GM21423 (cell line): ENCODE results near the gene PNMA8B.

ENCODE experiments used
- ATAC-seq: cut with Tn5 transposase; IDR thresholded peaks from one replicate; pipeline ENCODE4 v1.9.1; 2021; ENCODE audit warnings: mild to moderate bottlenecking, moderate library complexity; ENCODE audit not compliant: unreplicated experiment

PNMA8B gene

DNA sequence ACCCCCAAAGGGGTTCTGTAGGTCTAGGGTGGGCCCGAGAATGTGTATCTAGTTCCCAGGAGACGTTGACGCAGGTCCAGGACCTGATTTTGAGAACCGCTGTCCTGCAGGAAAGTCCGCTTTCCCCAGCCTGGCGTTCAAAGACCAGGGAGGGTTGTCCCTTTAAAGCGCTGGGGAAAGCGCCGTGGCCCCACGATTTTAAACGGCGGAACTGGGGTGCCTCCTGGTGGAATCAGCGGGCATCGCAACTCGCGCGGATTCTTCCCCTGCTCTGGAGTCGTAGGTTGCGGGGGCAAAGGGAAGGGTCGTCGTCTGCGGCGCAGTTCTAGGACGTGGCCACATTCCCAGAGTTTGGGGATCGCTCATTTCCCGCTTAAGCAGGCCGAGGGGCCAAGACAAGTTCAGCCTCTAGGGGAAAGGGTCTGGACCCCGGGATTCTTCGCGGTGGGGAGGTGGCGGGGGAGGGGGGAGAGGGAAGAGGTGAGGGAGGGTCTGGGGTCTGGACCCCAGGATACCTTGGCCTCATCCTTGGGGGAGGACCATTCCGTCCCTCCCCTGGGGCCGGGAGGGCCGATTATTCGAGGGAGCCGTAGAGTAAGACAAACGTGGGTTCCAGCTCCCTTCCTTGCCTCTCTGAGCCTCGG lies 7.7 kb downstream of the PNMA8B start:
- no peak for ATAC-seq

DNA sequence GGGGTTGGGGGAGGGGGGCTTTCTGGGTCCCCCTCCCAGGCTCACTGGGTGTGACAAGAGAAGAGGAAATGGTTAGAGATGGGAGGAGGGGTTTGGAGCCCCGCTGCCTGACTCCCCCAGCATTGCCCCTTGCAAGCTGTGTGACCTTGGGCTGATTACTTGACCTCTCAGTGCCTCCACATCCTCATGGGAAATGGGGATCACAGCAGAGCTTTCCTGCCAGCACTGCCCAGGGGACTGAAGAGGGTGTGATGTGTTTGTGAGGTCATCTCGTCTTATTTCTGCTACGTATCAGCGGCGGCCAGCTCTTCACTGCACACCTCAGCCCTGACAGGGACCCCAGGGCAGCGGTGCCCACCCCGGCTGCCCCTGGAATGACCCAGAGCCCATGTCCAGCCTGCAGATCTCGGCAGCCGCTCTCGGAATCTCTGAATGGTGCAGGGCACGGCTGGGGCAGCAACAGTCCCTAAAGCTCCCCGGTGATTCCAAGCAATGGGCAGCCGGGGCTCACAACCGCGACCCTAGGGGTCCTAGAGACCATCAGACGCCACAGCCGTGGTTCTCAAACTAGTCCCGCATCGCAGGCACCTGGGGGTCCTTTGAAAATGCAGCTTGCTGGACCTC lies 8.4 kb downstream of the PNMA8B start:
- ATAC-seq, result no peak

DNA sequence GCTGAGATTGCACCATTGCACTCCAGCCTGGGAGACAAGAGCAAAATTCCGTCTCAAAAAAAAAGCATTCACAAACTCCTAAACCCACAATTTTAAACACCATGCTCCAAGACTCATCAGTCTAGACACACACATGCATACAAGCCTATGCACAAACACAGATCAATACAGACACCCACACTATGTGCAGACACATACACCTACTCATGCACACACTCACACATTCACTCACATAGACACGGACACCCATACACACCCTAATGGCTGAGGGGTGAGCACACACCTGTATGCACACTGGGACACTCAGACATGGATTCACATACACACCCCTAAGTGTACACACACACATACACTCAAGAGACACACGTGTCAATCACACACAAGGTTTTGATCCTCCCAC lies 9.3 kb downstream of the PNMA8B start:
- ATAC-seq, result no peak

DNA sequence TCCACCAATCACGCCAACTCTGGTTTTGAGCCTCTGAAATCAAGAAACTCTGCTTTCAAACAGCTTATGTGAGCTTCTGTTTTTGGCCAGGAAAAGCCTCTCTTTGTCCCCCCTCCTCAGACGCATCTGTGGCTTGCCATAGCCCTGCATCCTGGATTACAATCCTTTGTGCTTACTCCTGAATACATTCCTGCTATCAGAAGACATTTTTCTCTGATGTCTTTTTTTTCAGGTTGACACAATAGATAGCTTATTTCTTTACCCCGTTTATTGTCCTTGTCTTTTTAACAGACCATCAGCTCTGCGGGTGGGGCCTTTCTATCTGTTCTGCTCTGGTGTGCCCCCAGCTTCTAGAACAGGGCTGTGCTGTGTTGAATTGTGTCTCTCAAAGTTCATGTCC lies 11.0 kb downstream of the PNMA8B start:
- ATAC-seq, result no peak

DNA sequence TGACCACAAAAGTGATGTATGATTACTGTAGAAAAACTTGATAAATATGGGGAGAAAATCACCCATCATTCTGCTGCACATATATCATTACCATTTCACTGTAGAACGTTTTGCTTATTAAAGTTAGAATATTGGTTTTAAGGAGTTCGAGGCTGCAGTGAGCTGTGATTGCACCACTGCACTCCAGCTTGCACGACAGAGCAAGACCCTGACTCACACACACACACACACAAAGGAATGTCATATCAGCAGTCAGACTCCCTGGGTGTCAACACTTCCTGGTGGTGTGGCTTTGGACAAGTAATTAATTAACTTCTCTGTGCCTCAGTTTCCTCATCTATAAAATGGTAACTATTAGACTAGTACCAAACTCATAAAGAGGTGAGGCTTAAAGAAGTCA lies 13.0 kb downstream of the PNMA8B start:
- no peak for ATAC-seq

DNA sequence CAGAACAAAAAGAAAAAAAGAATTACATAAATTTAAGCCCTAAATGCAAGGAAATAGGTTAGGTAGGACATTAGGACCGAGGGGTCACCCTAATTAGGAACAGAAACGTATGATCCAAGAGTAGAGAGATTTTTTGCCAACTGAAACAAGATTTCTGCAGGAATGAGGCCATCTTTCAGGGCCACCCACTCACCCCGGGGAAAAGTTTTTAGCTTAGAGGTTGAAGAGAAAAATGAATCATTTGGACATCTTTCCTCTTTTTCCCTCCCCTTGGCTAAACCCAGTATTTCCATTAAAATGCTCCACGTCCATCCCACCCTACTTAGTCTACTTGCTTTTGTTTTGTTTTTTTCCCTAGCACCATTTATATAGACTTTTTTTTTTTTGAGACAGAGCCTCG lies 13.7 kb downstream of the PNMA8B start:
- ATAC-seq, result no peak

DNA sequence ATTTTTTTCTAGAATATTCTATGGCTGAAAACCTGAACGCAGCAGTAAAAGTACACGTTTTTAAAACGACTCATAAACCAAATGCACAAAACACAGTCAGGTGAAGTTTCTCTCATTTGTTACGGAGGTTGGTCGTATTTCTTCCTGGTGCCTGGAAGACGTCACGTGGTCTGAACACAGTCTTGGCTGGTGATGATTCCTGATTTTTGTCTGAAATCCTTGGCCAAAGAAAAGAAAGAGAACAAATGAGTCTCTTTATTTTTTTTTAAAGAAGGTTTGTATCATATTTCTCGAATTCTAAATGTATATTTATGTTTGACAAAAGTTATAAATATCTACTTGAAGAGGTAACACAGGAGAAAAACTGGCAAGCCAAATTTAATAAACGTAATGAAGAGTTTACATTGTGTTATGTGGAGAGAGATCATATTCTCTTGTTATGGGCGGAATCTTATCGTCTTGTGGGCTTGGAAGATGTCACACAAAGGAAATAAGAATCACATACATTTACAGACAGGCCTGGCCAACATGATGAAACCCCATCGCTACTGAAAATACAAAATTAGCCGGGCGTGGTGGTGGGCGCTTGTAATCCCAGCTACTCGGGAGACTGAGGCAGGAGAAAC lies 14.3 kb downstream of the PNMA8B start:
- no peak for ATAC-seq

DNA sequence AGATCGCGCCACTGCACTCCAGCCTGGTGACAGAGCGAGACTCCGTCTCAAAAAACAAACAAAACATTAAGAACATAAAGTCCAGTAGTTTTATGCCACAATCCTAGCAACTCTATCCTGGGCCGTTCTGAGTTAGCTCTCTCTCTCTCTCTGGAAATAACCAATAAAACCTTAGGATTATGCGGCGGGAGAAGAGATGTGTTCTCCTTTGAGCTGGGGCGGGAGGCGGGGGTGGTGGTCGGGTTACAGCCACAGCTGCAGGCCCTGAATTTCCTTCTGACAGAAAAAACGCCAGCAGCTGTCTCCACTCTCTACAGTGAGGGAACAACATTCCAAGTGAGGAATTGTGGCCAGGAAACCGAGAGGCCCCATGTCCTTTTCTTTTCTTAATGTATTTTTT lies 15.3 kb downstream of the PNMA8B start:
- no peak for ATAC-seq

DNA sequence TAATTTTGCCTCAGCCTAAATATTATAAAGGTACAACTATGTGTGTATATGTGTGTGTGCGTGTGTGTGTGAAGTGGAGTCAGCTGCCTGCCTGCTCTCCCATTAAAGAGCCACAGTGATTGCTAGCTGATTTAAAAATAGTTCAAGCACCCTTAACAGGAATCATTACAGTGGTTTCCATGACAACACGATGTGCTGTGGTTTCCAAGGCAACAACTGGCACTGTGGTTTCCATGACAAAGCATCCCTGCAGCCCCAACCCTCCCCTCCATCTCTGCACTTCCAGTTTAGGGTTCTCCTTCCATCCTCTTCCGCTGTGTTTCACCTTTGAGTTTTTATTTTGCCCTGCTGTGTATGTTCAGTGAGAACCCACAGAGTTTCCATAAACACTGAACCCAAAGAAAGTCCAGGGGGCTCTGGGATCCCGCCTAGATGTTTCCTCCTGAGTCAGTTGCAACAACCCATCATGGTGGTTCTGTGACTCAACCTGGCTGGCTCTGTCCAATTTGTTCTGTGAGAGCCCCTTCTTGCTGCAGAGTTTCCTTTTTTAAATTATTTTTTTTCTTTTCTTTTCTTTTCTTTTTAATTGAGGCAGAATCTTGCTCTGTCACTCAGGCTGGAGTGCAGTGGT lies 17.2 kb downstream of the PNMA8B start:
- no peak for ATAC-seq

DNA sequence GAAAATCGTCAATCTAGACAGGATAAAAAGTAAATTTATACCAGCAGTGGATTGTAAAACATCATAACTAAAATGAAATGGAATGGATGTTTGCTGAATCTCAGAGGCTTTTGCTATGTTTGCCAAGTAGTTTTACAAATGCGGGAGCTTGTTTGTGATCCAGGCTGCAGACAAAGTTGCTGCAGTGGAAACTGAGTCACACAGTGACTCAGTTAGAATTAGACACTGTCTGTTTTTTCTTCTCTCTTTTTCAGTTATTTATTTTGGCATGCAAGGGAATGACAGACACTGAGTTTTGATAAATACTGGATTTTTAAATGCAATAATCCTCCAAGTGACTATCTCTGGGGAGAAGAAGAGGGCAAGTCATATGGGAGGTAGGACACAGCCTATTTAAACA lies 19.7 kb downstream of the PNMA8B start:
- ATAC-seq, result no peak

DNA sequence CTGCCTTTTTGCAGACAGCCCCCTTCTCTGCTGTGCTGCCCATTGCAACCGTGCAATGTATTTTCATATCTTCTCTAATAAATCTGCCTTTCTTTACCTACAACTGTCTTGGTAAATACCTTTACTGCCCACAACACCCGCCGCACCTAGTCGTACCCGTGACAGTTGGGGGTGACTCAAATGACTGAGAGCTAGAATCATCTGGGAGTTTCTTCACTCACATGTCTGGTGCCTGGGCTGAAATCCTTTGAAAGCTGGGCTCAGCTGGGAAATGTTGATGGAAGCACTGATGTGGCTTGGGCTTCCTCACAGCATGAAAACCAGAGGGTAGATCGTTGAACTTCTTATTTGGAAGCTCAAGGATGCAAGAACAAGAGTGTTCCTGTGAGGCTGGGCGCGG lies 21.5 kb downstream of the PNMA8B start:
- ATAC-seq, result no peak

DNA sequence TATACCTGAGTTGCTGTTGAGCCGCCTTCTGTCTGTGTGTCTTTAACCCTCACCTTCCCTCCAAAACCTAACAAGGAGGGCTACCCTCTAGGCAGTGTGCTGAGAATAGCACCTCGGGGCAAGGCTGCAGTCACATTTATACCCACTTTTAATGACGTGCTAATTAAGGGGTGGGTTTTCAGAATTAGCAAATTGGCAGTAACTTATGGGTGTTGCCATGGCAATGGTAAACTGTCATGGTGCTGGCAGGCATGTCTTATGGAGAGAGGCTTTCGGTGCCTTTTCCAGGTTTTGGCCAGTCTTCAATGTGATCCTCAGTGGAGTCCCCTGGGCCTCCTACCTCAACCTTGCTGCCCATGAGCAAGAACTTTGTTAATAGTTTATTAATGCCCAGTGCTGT lies 23.1 kb downstream of the PNMA8B start:
- no peak for ATAC-seq

DNA sequence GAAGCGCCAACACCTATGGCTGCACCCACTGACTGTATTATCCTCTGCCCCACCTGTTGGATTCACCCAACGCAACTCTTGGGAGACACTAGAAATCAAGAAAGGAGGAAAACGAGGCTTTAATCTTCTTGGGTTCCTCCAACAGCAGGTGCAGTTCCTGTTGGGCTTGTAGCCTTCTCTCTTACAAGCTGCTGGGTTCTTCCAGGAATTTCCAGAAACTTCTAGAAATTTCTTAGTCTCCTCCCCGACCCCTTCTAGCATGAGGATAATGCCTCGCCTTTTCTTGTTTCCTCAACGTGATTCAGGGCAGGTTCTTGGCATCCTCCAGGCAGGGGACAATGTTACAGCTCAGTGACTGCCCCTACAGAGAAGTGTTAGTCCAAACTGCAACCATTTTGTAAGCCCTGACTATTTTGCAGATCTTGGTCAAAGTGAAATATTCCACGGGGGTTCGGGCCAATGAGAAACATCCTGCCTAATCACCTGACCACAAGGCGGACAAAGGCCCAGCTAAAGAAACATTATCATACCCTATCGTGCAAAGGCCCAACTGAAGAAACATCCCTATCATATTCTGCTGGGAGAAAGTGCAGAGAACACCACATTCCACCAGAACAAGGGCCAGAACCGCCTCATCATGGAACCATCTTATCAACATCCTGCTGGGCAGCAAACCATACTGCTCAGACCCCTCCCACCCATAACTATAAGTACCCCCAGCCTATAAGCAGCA lies 23.7 kb downstream of the PNMA8B start:
- no peak for ATAC-seq

DNA sequence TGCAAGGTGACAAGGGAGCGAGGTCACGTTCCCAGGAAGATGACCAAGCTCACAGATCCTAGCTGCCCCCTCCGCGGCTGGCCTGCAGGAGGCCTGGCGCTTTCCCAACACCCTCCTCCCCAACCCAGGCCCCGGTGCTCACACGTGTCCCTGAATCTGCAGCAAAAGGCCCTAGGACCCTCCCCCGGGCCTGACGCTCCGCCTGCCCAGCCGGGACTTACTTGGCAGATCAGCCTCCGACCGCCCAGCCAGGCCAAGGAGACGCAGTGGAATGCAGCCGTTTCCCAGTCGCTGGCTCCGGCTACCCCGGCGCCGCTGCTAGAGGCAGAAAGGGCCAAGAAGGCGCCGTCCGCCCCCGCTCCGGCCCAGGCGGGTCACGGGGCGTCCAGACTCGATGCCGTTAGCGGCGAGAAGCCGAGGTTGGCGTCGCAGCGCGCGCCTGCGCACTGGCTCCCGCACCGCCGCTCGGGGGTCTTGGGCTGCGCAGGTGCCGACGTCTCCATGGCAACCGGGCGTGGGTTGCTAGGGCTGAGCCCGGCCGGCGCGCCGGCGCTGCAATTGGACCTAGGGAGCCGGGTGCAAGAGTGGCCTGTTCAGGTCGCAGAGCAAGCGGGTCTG lies 24.4 kb downstream of the PNMA8B start, which contains the start of gene PNMA8A:
TSS of gene PNMA8A (minus strand) at position 448 of the 618 bp plus-strand sequence. CDS start 528 bp downstream, outside the sequence.
- no peak for ATAC-seq

DNA sequence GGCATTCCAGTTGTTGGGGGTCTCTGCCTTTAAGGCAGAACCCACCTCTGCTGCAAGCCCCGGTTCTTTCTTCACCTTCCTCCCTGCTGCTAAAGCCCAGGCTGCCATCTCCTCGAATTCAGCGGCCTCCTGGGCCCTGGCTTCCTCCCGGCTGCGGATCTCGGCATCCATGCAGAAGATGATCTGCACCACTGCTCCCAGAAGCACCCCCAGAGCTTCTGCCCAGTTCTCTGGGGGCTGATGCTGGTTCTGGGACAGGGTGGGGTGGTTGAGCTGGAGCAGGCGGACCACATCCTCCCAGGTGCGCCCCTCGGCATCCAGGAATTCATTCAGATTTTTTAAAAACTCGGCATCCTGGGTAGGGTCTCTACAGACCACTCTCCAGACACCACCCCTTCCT lies 25.3 kb downstream of the PNMA8B start:
- ATAC-seq, result no peak

DNA sequence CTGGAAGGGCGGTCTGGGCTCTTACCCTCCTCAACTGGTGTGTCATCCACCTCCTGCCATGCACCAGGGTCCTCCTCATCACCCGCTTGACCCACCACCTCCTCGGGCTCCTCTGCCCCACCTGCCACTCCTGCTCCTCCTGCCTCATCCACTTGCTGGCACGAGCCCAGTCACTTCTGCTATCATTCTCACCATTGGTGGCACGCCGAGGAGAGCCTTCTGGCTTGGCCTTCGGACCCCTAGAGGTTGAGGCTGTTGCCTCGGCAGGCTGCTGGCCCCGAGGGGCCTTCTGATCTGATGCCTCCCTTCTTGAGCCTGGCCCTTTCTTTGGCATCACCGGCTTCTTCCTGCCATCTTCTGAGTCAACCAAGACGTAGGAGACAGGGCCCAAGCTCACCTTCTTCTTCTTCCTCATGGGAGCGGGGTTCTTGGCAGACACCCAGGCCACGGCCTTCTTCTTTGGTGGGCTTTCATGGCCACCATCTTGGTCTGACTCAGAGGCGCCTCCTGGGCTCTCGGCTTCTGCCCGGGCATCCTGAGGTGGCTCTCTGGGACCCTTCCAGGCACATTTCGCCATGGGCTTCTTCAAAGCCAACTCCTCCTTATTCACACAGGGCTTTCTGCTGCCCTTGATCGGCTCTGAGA lies 26.0 kb downstream of the PNMA8B start:
- ATAC-seq, result no peak

DNA sequence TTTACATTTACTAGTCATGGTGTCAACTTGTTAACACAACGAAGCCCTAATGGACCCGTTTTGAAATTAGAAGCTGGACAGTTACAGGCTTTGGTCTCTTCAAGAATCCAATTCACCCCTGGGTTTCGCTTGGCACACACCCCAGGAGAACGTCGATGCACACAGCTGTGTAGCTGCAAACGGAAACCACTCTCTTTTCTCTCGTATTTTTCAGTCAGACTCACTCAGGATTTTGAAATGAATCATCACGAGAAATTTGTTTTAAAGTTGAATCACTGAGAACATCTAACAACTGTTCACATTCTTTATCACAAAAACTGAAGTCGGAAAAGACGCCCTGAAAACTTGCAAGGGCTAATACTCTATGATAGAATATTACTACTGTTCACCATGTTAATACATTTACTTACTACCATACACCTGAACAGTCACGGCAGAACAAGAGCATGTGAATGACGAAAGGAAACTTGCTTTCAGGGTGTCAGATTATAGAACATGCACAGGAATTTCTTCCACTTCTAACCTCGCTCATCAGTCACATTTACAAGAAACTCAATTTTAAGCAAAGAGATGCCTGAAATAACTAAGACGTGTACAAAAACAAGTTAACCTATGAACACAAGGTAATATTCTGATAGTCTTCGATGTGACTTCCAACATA lies 29.0 kb downstream of the PNMA8B start:
- no peak for ATAC-seq

DNA sequence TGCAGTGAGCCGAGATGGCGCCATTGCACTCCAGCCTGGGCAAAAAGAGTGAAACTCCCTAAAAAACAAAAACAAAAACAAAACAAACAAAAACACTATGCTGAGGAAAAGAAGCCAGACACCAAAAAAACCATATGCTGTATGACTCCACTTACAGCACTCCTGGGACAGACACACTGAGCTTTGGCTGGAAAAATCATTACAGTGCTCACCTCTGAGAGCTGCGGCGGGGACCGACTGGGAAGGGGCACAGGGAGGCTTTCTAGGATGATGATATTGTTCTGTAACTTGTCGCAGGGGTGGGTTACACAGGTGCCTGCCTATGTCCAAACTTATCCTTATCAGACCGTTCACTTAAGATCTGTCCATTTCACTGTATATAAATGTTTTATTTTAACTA lies 32.2 kb downstream of the PNMA8B start:
- ATAC-seq, result no peak

DNA sequence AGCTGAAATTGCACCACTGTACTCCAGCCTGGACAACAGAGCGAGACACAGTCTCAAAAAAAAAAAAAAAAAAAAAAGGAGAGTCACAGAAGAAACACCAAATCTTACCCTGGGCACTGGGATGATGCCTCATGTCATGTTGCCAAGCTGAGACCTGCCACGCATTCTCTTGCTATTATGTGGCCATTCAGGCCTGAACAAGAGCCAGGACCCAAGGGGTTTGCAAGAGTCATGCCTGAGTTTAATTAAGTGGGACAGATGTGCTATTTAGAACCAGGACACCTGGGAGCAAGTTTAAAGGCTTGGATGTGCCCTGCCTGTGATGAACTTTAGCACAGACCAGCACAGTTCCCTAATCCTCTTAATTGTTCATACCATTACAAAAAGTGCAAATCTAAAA lies 34.1 kb downstream of the PNMA8B start:
- no peak for ATAC-seq

DNA sequence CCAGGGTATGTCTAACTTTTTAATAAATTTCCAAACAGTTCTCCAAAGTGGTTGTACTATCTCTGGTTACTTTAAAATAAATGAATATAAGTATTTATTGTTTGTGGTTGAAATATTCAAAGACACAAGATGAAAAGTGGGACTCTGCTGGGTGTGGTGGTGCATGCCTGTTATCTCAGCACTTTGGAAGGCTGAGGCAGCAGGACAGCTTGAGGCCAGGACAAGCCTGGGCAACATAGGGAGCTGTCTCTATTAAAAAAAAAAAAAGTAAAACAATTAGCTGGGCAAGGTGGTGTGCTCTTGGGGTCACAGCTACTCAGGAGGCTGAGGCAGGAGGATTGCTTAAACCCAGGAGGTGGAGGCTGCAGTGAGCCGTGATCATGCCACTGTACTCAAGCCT lies 34.7 kb downstream of the PNMA8B start:
- no peak for ATAC-seq
